Body of pancreas (tissue), 4 donors: ENCODE data around the gene TMCO4. TPM values are rescaled to one million over a fixed set of nuclear protein-coding genes. Genes with fewer than 3 reads are reported as not detected.

ENCODE experiments used
- ATAC-seq: fragments of 150-250 bp; one replicate; pipeline ENCODE4 v1.9.1; 2016
- DNase-seq, 4 donors: peaks; one replicate each; pipeline ENCODE4 v3.0.0-alpha.2; 2019
- H3K27ac ChIP-seq, 4 donors: fragments of 200-600 bp; sonication (generic); 1 replicate in 3 of 4; 2 replicates in 1 of 4; pipeline versions ENCODE4 v1.5.1 to v1.6.1; 2016 to 2019; ENCODE audit warnings: mild to moderate bottlenecking in 1 of 4, mixed read lengths in 1 of 4, moderate library complexity in 1 of 4
- H3K27me3 ChIP-seq, 2 donors: fragments of 200-600 bp; sonication (generic); one replicate each; pipeline ENCODE4 v1.6.0; 2016; ENCODE audit warnings: mild to moderate bottlenecking in 1 of 2
- H3K36me3 ChIP-seq, 2 donors: fragments of 200-600 bp; sonication (generic); replicated peaks in 1 of 2; 2 replicates each; pipeline ENCODE4 v1.5.1; 2016; ENCODE audit warnings: low read depth in 2 of 2; ENCODE audit not compliant: insufficient read depth in 1 of 2
- H3K4me1 ChIP-seq: fragments of 200-600 bp; sonication (generic); one replicate; pipeline ENCODE4 v1.6.0; 2016
- H3K4me3 ChIP-seq, 2 donors: fragments of 200-600 bp; sonication (generic); 1 replicate in 1 of 2; 2 replicates in 1 of 2; pipeline ENCODE4 v1.5.1; 2016 to 2019
- H3K9me3 ChIP-seq, 3 donors: fragments of 200-600 bp; sonication (generic); 1 replicate in 2 of 3; 2 replicates in 1 of 3; pipeline ENCODE4 v1.5.1; 2016
- CTCF ChIP-seq, 7 experiments: fragments of 450-650 bp in 4 of 7; fragments of 200-600 bp in 3 of 7; sonication (generic) in 3 of 7; IDR thresholded peaks; one replicate each; pipeline ENCODE4 v1.5.1; 2016 to 2019; ENCODE audit warnings: antibody characterized with exemption in 7 of 7
- POLR2A ChIP-seq, 3 donors: fragments of 450-650 bp; IDR thresholded peaks; one replicate each; pipeline ENCODE4 v1.6.1; 2016; ENCODE audit warnings: antibody characterized with exemption in 3 of 3, mild to moderate bottlenecking in 2 of 3
- WGBS, 2 donors: methylation state at CpG; one replicate each; pipeline ENCODE4 v1.1.5; 2017; 5-methylcytosine and 5-hydroxymethylcytosine counted together
- intact Hi-C: fragments of 100-400 bp; cut with DNase I; formaldehyde crosslinking; loops from one replicate; pipeline ENCODE4 v1.15.1; 2023
- total RNA-seq, 2 donors: library from RNA; depleted of rRNA; stranded (reverse); fragments of >200 nt; gene quantifications; one replicate each; pipeline ENCODE4 v1.1.0, GENCODE V29; 2016

Gene TMCO4
- total RNA-seq, 2 donors from 2014 or later = 31.3 to 36.3 TPM

GRCh38 chr1:19712928-19713327, 86.8 kb downstream of the TMCO4 start:
- DNase-seq (no peak), ATAC-seq (no peak)
- Histone ChIP-seq H3K27ac (no peak overlapping the region), H3K27me3 (no peaks in the 10 kb centered on the region), H3K4me3 (no peak overlapping the region), H3K36me3 (no peaks in the 10 kb centered on the region), H3K9me3 (no peaks in the 10 kb centered on the region), H3K4me1 (no peaks in the 10 kb centered on the region)
- WGBS, 2 donors = 78 to 83% methylated on average over 4 of the region's 4 CpGs
- intact Hi-C loops = no loop called here
- TF ChIP-seq CTCF (IDR thresholded peaks at IDR 0.05) (no peak), POLR2A (IDR thresholded peaks at IDR 0.05) (no peak)

GRCh38 chr1:19710825-19711611, 88.7 kb downstream of the TMCO4 start:
- TF ChIP-seq POLR2A (IDR thresholded peaks at IDR 0.05) (no peak), CTCF (IDR thresholded peaks at IDR 0.05) (no peak)
- ATAC-seq = no peak
- H3K4me1 ChIP-seq = no peaks in the 10 kb centered on the region
- WGBS, 2 donors = 58 to 68% methylated on average over 12 of the region's 12 CpGs
- intact Hi-C loops = no loop called here
- peak overlapping the region in 3 of 4 donors; percentile 13 to 50 (median 28) for H3K27ac ChIP-seq
- no peaks in the 10 kb centered on the region for H3K9me3 ChIP-seq
- no peaks in the 10 kb centered on the region for H3K36me3 ChIP-seq
- no peak for DNase-seq
- H3K27me3 ChIP-seq = no peaks in the 10 kb centered on the region
- no peak overlapping the region for H3K4me3 ChIP-seq

- Histone ChIP-seq H3K27ac (no peak overlapping the region), H3K27me3 (no peaks in the 10 kb centered on the region), H3K9me3 (no peaks in the 10 kb centered on the region), H3K4me1 (peaks cover 7% of the 10 kb centered on the region), H3K4me3 (no peak overlapping the region), H3K36me3 (no peaks in the 10 kb centered on the region)
- no peak for DNase-seq
- 84 to 88% methylated on average over 4 of the region's 4 CpGs for WGBS, 2 donors
- TF ChIP-seq CTCF (IDR thresholded peaks at IDR 0.05) (no peak), POLR2A (IDR thresholded peaks at IDR 0.05) (no peak)
- intact Hi-C loops = no loop called here
- no peak for ATAC-seq
Observed at GRCh38 chr1:19709260-19709793, 90.4 kb downstream of the TMCO4 start.

- DNase-seq = no peak
- Histone ChIP-seq H3K36me3 (no peaks in the 10 kb centered on the region), H3K4me1 (peaks cover 11% of the 10 kb centered on the region), H3K9me3 (no peaks in the 10 kb centered on the region), H3K27ac (no peak overlapping the region), H3K27me3 (no peaks in the 10 kb centered on the region), H3K4me3 (no peak overlapping the region)
- WGBS, 2 donors = 83 to 91% methylated on average over 8 of the region's 8 CpGs
- TF ChIP-seq POLR2A (IDR thresholded peaks at IDR 0.05) (no peak), CTCF (IDR thresholded peaks at IDR 0.05) (no peak)
- no peak for ATAC-seq
- intact Hi-C loops = no loop called here
Observed at GRCh38 chr1:19708567-19709110, 91.1 kb downstream of the TMCO4 start.
